Activated CD4-positive, alpha-beta T cell treated with anti-CD3 and anti-CD28 coated beads, Interleukin-2, amount 50 U/mL, for 4 hours (primary cell): ENCODE data around the gene NDRG2.
"Not testable (repeated sequence)": the region's sequence is repeated elsewhere in the genome, so short reads cannot be mapped to it uniquely, and the experiment has no call there.

Source experiments
- DNase-seq, 2 experiments: peaks; one replicate each; pipeline ENCODE4 v3.0.0-alpha.2; 2020

NDRG2 gene

DNA sequence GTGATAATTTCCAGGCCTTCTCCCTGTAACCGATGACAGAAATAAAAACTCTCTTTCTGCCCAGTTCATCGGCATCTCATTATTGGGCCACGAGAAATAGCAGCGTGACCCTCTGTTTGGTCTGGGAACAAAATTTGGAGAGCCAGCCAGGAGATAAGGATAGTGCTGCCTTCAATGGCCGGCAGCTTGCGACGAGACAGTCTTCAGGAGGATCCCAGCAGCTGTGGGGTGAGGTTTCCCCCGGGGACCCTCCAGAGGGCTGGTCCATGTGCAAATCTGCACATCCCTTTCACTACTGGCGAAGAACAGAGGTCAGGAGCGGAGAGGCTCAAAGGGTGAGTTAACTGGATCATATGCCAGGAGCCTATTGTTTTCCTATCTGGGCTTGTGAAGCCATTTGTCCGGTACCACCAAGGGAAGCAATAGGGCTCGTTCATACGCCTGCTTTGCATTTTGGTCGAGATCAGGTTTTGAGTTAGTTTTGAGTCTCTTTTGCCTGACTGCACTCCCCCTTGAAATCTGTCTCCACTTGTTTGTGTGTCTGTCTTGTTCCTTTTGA is 21.0 kb downstream of the NDRG2 start:
- no peak for DNase-seq

DNA sequence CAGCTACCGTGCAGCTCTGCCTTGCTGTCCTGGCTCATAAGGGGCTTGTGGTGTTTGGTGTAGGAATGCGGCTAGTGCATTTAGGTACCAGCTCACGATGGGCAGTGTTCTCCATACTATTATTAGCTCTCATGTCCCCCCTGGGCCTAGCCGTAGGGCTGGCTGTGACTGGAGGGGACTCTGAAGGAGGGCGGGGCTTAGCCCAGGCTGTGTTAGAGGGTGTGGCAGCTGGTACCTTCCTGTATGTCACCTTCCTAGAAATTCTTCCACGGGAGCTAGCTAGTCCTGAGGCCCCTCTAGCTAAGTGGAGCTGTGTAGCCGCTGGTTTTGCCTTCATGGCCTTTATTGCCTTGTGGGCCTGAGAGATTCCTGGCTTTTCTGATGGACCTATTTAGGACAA is 23.6 kb downstream of the NDRG2 start:
- no peak for DNase-seq

DNA sequence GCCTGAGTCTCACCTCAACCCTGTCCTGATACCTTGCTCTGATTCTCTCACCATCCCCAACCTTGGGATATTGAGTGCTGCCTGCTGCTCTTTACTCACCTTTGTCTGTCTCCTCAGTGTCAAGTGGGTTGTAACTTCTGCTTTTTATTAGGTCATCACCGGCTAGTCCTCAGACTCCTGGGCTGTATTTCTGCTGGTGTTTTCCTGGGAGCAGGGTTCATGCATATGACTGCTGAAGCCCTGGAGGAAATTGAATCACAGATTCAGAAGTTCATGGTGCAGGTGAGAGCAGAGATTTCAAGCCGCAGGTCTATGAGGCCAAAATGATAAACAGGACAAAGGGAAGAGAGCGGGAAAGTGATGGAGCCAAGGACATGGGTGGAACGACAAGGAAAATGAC is 25.3 kb downstream of the NDRG2 start:
- DNase-seq = no peak

DNA sequence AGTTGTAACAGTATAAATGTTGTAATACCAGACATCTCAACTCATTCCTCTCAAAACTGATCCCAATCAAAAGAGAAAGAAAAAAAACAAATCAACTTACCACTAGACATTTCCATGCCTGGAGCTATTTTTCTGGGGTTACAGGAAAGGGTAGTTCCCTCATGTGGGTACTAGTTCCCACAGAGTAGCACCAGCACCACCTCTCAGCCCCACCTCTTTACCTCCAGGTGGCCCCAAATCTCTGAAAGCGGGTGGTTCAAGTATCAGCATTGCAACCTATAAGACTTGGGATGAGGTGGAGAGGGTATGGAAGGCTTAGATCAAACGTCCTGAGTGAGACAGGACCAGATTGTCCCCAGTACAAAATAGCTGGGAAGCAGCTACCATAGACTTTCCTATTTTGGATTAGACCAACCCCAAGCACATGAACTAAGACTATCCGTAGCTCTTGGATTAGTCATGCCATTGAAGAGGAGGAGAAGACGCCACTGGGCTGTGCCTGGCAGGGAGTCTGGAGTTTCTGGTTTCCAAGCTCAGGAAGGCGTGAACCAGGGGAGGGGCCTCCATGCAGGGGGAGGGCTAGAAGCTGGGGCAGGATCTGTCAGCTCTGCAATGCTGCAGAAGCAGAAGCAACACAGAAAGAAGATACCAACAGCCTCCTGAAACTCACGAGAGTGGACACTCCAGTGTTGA is 26.0 kb downstream of the NDRG2 start, which contains the start of gene SLC39A2:
TSS of gene SLC39A2 (plus strand) at position 620 of the 693 bp plus-strand sequence. CDS start 154 bp downstream, outside the sequence.
- DNase-seq = no peak

DNA sequence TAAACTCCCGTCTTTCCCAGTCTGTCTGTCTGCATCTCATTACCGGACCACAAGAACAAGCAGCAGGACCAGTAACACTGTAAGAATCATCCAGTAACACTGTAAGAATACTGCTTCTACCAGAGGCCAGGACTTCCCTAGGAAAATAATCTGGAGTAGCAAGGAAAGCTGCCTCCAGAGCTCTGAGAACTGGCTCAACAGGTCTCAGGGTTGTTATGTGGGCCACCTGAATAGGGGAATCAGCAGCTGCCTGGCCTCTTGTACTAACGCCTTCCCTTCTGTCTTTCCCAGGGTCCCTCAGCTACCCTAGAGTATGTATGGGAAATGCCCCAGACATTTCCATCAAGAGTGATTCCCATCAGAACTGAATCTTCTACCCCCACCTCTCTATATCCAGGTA is 26.7 kb downstream of the NDRG2 start:
- no peak for DNase-seq

DNA sequence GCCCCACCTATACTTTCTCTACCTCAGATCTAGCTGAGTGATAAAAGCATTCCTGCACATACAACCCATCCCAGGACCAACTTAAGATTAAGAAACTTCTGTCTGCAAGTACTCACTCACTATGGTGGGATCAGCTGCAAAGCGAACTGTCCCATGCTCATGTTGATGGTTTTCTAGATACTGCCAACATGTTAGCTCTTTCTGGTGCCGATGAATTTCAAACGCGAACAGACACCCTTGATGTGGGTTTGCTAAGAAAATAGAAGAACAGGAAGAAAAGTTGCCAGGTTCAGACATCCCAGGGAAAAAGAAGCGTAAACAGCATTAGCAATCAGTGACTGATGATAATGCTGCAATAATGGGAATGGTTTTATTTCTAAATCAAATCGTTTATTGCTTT is 27.3 kb downstream of the NDRG2 start:
- DNase-seq = no peak

DNA sequence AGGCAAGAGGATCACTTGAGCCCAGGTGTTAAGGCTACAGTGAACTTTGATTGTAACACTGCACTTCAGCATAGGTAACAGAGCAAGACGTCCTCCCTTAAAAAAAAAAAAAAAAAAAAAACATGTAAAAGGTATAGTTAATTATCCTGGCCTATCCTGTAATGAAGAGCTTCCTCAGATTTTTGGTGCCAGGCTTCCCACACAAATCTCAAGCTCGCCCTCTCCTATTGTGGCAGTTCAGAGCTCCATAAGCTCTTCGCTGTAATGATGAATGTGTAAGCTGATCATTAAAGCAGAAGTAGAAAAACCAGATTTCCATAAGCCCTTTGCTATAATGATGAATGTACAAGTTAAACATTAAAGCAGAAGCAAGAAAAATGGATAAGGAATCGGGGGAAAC is 27.7 kb downstream of the NDRG2 start:
- DNase-seq = no peak

DNA sequence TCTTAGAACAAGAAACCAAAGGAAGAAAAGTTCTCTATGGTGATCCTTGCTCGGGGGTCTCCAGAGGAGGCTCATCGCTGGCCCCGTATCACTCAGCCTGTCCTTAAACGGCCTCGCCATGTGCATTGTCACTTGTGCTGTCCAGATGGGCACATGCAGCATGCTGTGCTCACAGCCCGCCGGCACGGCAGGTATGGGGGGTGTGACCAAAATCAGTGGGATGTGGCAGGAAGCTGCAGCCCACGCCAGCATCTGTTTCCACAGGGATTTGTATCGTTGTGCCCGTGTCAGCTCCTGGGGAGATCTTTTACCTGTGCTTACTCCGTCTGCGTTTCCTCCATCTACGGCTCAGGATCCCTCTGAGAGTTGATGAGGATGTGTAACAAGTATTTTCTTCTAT is 28.3 kb downstream of the NDRG2 start:
- no peak for DNase-seq

DNA sequence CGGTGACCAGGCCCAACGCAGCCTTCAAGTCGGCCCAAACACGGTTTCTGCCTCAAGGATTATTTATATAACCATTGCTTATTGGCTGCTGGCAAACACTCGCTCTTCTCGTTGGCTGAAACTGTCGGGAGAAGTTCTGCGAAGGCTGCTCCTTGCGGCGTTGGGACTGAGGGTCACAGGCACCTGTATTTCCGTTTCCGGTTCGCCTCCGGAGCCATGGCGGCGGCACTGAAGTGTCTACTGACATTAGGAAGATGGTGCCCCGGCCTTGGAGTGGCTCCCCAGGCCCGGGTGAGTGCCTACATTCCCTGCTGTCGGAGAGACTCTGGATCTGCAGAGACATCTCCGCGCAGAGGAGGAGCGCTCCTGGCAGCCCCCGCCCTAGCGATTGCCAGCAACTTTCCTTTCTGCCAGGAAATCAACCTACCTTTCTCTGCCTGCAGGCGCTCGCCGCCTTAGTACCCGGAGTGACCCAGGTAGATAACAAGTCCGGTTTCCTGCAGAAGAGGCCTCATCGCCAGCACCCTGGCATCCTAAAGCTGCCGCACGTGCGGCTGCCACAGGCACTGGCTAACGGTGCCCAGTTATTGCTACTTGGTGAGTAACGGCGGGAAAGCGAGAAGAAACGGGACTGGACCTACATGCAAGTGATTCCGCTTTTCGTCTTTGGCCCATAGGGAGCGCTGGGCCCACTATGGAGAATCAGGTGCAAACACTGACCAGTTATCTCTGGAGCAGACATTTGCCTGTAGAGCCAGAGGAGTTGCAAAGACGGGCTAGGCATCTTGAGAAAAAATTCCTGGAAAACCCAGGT is 34.9 kb downstream of the NDRG2 start, which contains the start of gene METTL17:
TSS of gene METTL17 (plus strand) at position 194 of the 814 bp plus-strand sequence. CDS start at position 217, 23 bp downstream.
- DNase-seq = peak; percentile 73 to 76

DNA sequence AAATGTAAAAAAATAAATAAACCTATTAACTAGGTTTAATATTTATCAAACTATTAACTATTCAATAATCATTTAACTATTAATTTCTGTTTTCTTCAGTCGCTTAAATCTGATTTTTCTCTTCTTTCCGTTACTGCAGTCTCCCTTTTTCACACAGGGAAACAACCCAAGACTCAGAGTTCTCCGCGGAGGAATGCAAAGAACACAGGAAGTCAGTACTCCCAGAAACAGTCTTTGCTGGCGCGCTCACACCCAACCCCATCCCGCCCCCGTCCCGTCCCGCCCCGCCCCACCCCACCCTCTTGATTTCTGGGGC is 35.4 kb downstream of the NDRG2 start:
- no peak for DNase-seq

DNA sequence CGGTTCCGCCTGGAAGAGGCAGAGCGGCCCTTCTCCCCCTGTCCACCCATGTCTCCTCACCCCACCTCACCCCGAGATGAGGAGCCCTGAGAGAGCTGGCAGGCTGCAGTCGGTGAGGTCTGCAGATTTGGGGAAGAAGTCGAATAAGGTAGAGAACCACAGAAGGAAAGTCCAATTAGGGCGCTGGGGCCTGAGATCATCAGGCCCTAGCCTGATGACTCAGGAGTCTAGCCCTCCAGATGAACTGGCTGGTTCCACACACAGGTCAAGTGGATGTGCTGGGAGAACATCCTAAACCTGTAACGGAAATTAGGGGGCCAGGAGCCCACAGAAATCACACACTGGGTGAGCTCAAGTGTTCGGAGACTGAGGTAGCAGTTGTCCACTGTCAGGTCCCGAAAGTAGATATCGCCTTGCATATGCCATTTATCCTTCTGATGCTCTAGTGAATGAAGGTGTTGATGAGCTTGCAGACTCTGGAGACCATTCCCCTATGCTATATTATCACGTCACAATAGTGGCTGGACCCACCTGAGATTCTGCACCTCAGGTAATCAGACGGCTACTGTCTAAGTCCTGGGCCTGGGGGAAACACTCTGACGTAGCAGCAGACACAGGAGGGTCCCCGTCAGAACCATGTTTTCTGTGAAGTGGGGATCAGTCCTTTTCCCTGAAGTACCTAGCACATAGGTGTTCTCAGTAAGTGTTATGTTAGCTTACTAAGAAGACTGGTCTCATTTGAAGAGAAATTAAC is 36.0 kb downstream of the NDRG2 start:
- DNase-seq = no peak

DNA sequence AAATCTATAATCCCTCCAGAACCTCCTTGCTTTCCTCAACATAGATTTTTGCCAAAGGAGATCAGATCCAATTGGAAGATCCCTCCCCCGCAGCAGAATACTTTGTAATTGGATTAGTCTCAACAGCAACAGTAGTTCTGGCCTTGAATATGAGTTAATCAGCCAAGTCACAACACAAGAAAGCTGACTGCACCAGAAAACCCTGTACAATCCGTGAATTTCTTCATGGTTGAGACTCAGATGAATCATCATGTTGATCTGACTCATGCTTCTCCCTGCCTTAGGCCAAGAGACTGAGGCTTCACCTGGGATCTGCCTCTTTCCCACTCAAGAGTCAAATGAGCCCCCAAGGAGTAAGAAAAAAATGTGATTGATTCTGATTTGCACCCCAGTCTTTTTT is 38.0 kb downstream of the NDRG2 start:
- no peak for DNase-seq

DNA sequence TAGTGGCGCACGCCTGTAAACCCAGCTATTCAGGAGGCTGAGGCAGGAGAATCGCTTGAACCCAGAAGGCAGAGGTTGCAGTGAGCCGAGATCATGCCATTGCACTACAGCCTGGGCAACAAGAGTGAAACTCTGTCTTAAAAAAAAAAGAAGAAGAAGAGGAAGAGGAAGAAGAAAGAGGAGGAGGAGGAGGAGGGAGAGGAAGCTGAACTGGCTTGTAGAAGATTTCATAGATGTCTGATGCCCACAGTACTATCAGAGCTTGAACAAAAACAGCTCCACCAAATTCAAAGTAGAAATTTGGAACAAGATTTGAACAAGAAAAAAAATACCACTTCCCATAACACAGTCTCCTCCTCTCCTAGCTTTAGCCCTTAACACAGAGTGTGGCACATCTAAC is 39.2 kb downstream of the NDRG2 start:
- DNase-seq = not testable (repeated sequence)

DNA sequence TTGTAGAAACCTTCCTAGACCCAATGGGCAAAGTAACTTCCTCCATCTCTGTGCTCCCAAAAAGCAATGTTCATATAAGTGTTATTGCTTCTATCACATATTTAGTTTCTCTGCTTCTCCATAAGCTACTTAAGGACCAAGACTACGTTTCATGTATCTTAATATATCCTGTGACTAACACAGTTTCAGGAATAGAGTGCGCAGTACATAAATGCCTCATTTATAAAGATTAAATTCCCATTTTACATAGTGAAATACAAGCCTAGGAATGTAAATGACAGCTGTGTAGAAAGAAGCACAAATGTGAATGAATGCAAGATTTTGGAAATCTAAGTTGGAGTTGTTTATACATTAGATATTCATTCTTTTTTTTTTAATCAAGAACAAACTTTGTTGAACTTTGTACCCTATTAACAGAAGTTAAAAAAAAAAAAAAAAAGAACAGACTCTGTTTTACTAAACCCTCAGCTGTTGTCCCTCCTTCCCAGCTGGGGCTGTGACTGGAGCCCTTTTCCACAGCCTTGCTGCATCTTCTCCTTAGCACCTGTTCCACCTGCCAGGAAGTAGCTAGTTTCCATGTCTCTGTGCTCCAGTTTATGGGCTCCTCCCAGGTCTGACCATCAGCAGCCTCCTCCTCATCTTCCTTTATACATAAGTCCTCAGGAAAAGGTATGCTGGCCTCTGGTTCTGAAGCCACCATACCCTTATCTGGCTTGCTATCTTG is 42.1 kb downstream of the NDRG2 start:
- no peak for DNase-seq

DNA sequence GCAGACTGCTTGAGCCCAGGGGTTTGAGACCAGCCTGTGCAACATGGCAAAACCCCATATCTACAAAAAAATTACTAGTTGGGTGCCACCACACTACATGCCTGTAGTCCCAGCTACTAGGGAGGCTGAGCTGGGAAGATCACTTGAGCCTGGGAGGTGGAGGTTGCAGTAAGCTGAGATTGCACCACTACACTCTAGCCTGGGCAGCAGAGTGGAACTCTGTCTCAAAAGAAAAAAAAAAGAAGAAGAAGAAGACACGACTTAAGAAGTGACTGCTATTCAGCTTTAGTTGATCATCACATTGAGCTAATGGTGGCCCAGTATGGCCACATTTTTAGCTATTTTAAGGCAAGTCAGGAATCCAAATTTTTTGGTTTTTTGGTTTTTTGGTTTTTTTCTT is 44.0 kb downstream of the NDRG2 start:
- no peak for DNase-seq

DNA sequence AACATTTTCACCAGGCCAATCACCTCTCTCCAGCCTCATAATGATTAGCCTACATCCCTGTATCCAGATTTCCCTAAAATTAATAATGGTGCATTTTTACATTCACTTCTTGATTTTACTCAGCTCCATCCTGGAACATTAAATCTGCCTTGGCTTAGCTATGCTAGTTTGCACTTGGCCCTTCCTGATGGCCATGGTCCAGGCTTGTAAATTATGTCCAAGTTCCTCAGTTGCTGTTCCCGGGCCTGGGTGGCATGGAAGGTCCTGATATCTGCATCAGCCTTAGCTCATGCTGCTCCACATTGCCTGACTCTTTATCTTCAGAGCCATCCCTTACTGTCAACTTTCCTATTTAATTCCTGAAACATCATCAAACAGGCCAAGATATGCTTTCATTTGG is 46.2 kb downstream of the NDRG2 start:
- DNase-seq = no peak

DNA sequence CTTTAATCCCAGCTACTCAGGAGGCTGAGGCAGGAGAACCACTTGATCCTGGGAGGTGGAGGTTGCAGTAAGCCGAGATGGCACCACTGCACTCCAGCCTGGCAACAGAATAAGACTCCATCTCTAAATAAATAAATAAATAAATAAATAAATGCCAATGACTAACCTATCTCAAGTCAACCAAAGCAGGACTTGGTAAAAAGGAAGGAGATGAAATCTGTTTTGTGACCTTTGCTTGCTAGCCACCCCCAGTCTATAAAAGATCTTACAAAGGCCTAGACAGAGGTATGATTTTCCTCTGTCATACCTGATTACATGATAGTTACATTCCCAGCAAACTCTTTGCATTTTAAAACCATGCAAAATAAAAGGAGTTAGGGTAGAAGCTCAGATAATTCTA is 48.6 kb downstream of the NDRG2 start:
- DNase-seq = no peak

DNA sequence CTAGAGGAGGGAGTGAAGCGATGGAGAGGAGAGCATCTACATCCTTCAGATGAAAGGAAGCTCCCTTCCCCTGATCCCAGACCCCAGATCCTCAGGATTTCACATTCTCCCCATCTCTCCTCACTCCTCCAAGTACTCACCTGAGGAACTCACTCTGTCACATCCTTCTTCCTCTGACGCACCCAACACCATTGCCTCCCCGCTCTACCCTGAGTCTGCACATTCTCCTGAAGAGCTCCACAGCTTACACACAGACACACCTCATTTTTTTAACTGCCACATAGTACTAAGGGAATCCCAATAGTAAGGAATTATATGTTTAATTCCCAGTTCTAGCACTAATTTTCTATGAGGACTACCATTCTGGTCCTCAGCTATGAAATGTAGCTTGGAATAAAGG is 51.4 kb downstream of the NDRG2 start:
- no peak for DNase-seq

DNA sequence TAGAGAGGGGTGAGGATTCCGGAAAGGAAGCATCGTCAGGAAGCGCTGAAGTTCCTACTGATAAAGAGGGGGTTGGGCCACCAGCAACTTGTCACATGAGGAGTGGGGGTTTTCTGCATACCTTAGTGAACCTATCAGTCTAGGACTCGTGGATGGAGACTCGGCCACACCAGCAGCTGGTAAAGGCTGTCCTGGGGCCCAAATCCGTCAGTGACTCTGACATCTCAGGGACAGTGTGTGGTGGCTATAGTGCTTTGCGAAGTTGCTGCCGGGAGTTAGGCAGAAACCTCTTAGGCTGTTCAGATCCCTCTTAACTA is 53.2 kb downstream of the NDRG2 start:
- no peak for DNase-seq

DNA sequence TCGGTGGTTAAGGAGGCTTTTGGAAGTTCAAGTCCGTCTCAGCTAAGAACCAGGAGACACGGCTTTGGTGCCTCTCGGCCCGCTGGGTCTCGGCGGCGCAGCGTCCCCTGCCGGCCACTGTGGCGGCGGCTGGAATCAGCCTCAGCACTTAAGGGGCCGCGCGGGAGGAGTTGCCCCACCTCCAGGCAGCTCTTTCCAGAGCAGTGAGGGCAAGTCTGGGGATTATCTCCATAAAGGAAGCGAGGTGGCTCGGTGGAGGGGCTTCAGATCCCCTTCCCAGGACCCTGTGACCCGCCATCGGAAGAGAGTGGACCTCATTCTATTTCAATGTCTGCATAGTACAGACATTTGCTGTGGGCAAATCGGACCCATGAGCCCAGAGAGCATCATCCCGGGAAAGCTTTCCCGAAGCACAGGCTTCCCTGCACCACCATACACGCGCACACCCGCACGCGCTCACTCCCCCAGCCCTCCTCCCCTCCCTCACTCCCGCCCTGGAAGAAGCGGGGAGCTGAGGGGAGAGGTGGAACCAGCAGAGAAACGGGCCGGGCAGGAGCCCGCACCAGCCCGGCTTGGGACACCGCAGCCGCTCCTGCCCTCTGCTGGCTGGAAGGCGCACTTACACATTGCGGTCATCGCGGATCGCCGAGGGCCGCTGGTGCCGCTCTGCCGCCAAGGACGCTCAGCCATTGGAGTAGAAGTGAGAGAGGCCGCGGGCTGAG is 53.7 kb downstream of the NDRG2 start:
- DNase-seq = peak; percentile 64

DNA sequence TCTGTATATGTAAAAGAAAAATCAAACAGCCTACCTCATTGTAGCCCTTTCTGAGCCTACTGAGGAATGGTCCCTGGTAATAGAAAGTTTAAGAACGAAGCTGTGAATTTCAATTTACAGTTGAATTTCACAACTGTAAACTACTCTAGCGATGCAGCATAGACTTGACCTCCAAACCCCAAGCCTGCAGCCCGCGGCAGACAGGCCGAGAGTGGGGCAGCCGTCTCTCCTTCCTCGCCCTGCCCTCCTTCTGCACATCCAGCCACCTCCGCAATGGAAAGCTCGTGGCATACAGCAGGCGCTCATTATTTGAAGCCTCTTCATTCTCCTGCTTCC is 54.2 kb downstream of the NDRG2 start:
- DNase-seq = no peak

DNA sequence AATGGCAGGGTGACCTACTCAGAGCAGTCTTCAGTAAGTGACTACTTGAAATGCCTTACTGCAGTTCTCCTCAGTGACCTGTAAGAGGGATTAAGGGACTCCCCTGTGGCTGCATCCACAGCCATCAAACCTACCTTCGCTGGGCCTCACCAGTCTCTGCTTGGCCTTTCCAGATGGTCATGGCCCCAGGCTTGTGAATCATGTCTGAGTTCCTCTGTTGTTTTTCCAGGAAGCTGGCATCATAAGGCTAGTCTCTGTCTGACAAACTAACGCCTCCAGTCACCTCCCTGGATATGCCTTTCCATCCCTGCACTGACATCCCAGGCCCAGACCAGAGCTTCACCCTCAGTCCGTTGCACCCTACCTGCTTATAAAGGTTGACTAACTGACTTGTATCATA is 55.5 kb downstream of the NDRG2 start:
- DNase-seq = no peak
